Tibial nerve (tissue), 4 donors: ENCODE results near the gene SUCO. TPM values are rescaled to one million over a fixed set of nuclear protein-coding genes. Genes with fewer than 3 reads are reported as not detected.

Source experiments
- DNase-seq, 2 donors: peaks; one replicate each; pipeline ENCODE4 v3.0.0-alpha.2; 2019; ENCODE audit warnings: low spot score in 2 of 2
- H3K27ac ChIP-seq, 4 donors: fragments of 200-600 bp; sonication (generic) in 3 of 4; one replicate each; pipeline ENCODE4 v1.5.1; 2017 to 2019; ENCODE audit warnings: mild to moderate bottlenecking in 1 of 4
- H3K27me3 ChIP-seq, 2 donors: fragments of 200-600 bp; sonication (generic) in 1 of 2; one replicate each; pipeline versions ENCODE4 v1.5.1 to v1.6.0; 2017 to 2019
- H3K36me3 ChIP-seq, 3 donors: fragments of 200-600 bp; sonication (generic); one replicate each; pipeline ENCODE4 v1.5.1; 2018 to 2019
- H3K4me1 ChIP-seq, 4 donors: fragments of 200-600 bp; sonication (generic) in 3 of 4; one replicate each; pipeline ENCODE4 v1.5.1; 2017 to 2019
- H3K4me3 ChIP-seq, 4 donors: fragments of 200-600 bp; sonication (generic) in 3 of 4; one replicate each; pipeline ENCODE4 v1.5.1; 2017 to 2019; ENCODE audit warnings: mild to moderate bottlenecking in 1 of 4, moderate library complexity in 1 of 4
- H3K9me3 ChIP-seq, 4 donors: fragments of 200-600 bp; sonication (generic) in 3 of 4; one replicate each; pipeline ENCODE4 v1.5.1; 2017 to 2019
- EP300 ChIP-seq, 2 donors: sonication (generic); formaldehyde crosslinking; IDR thresholded peaks; one replicate each; pipeline ENCODE4 v1.6.1; 2017; ENCODE audit warnings: antibody characterized with exemption in 2 of 2, mild to moderate bottlenecking in 1 of 2
- POLR2A ChIP-seq, 2 donors: fragments of 450-650 bp; IDR thresholded peaks; one replicate each; pipeline ENCODE4 v1.6.1; 2017; ENCODE audit warnings: antibody characterized with exemption in 2 of 2, mild to moderate bottlenecking in 2 of 2, moderate library complexity in 2 of 2
- WGBS, 2 donors: methylation state at CpG; one replicate each; pipeline ENCODE4 v1.1.5; 2018; 5-methylcytosine and 5-hydroxymethylcytosine counted together
- total RNA-seq, 4 donors: library from RNA; depleted of rRNA; stranded (reverse); fragments of >200 nt; gene quantifications; one replicate each; pipeline ENCODE4 v1.1.0, GENCODE V29; 2016
- TF ChIP-seq, protein P1 (sequence below), 5 experiments: fragments of 200-600 bp in 3 of 5; fragments of 450-650 bp in 2 of 5; sonication (generic) in 3 of 5; IDR thresholded peaks; one replicate each; pipeline ENCODE4 v1.5.1; 2016 to 2019; ENCODE audit warnings: antibody characterized with exemption in 5 of 5, mild to moderate bottlenecking in 3 of 5, moderate library complexity in 2 of 5

Gene SUCO
- total RNA-seq, 4 donors from 2014 or later, result 33.6 to 48.6 (median 42.1) TPM

DNA sequence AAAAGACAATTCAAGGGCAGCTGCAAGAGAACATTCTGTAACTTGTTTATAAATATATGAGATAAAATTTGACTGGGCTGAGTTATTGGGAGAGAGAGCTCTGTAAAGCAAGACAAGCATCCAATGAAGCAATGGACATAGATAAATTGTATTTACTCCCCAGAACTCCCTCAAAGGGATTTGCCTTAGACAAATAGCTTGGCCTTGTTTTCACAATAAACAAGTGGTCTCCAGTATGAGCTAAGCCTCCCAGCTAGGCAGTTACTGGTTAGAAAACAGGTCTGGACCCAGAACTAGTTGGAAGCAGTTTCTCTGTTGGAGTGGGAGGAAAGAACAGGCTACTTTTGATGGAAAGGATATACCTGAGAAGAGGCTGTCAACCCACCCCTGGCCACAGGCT is 25.2 kb upstream of the SUCO start:
- no peak overlapping the region for H3K27ac ChIP-seq
- DNase-seq, result no peak
- TF ChIP-seq EP300 (IDR thresholded peaks at IDR 0.05) (no peak), POLR2A (IDR thresholded peaks at IDR 0.05) (no peak)
- TF ChIP-seq, protein P1, sequence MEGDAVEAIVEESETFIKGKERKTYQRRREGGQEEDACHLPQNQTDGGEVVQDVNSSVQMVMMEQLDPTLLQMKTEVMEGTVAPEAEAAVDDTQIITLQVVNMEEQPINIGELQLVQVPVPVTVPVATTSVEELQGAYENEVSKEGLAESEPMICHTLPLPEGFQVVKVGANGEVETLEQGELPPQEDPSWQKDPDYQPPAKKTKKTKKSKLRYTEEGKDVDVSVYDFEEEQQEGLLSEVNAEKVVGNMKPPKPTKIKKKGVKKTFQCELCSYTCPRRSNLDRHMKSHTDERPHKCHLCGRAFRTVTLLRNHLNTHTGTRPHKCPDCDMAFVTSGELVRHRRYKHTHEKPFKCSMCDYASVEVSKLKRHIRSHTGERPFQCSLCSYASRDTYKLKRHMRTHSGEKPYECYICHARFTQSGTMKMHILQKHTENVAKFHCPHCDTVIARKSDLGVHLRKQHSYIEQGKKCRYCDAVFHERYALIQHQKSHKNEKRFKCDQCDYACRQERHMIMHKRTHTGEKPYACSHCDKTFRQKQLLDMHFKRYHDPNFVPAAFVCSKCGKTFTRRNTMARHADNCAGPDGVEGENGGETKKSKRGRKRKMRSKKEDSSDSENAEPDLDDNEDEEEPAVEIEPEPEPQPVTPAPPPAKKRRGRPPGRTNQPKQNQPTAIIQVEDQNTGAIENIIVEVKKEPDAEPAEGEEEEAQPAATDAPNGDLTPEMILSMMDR (IDR thresholded peaks at IDR 0.05), result no peak
- H3K4me3 ChIP-seq, result no peak overlapping the region
- no peaks in the 10 kb centered on the region for H3K4me1 ChIP-seq
- H3K9me3 ChIP-seq, result no peaks in the 10 kb centered on the region
- no peaks in the 10 kb centered on the region for H3K27me3 ChIP-seq
- no peaks in the 10 kb centered on the region for H3K36me3 ChIP-seq

DNA sequence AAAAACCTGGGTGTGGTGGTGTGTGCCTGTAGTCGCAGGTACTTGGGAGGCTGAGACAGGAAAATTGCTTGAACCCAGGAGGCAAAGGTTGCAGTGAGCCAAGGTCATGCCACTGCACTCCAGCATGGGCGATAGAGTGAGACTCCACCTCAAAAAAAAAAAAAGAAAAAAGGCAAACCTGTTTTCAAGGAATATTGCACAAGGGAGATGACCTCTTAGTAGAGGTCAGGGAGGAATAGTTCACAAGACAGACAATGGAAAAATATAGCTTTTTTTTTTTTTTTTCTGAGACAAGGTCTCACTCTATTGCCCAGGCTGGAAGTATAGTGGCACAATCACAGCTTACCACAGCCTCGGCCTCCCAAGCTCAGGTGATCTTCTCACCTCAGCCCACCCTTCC is 22.5 kb upstream of the SUCO start:
- Histone ChIP-seq H3K27ac (no peak overlapping the region), H3K36me3 (no peaks in the 10 kb centered on the region), H3K27me3 (no peaks in the 10 kb centered on the region), H3K4me1 (no peaks in the 10 kb centered on the region), H3K9me3 (no peaks in the 10 kb centered on the region), H3K4me3 (no peak overlapping the region)
- TF ChIP-seq POLR2A (IDR thresholded peaks at IDR 0.05), result no peak
- TF ChIP-seq, protein P1 (IDR thresholded peaks at IDR 0.05), result no peak
- no peak for TF ChIP-seq EP300 (IDR thresholded peaks at IDR 0.05)
- DNase-seq, result no peak
- WGBS, 2 donors, result 80 to 92% methylated on average over 2 to 3 of the region's 3 CpGs

DNA sequence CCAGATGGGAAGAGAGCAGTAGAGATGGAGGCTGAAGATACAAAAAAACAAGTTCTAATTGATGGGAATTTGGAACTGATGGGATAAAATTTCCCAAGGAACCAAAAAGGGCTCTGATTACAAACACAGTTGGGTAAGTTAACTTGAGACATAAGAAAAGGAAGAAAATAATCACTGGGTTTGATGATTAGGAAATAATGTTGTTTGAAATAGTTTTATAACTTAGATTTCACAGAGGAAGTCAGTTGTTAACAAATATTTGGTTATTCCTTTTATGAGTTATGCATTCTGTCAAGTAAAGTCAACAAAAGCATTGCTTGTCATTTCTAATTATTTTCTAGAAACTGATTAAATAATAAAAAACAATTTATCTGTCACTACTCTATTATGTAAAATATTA is 20.4 kb upstream of the SUCO start:
- H3K9me3 ChIP-seq, result no peaks in the 10 kb centered on the region
- no peak overlapping the region for H3K4me3 ChIP-seq
- H3K27me3 ChIP-seq, result no peaks in the 10 kb centered on the region
- TF ChIP-seq EP300 (IDR thresholded peaks at IDR 0.05), result no peak
- no peak for TF ChIP-seq POLR2A (IDR thresholded peaks at IDR 0.05)
- TF ChIP-seq, protein P1 (IDR thresholded peaks at IDR 0.05), result no peak
- H3K4me1 ChIP-seq, result no peaks in the 10 kb centered on the region
- DNase-seq, result no peak
- no peaks in the 10 kb centered on the region for H3K36me3 ChIP-seq
- no peak overlapping the region for H3K27ac ChIP-seq

DNA sequence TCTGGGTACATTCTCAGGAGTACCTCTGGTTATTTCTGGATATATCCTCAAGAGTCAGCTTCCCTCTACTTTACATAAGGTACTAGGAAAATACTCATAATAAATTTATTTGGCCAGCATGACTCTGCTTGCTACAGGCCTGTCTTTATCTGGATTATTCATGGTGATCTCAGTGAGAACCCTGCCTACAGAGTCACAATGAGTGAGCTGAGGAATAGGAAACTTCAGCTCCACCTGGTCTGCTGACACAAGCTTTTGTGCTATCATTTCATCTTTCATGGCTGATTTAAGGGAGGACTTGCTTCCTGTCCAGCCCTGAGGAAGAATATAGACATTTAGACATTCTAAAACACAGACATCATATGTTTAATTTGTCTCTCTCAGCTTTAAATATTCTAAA is 19.5 kb upstream of the SUCO start:
- H3K27ac ChIP-seq, result no peak overlapping the region
- no peaks in the 10 kb centered on the region for H3K36me3 ChIP-seq
- no peak for DNase-seq
- no peaks in the 10 kb centered on the region for H3K27me3 ChIP-seq
- H3K9me3 ChIP-seq, result no peaks in the 10 kb centered on the region
- no peak overlapping the region for H3K4me3 ChIP-seq
- TF ChIP-seq, protein P1 (IDR thresholded peaks at IDR 0.05), result no peak
- TF ChIP-seq POLR2A (IDR thresholded peaks at IDR 0.05) (no peak), EP300 (IDR thresholded peaks at IDR 0.05) (no peak)
- no peaks in the 10 kb centered on the region for H3K4me1 ChIP-seq

DNA sequence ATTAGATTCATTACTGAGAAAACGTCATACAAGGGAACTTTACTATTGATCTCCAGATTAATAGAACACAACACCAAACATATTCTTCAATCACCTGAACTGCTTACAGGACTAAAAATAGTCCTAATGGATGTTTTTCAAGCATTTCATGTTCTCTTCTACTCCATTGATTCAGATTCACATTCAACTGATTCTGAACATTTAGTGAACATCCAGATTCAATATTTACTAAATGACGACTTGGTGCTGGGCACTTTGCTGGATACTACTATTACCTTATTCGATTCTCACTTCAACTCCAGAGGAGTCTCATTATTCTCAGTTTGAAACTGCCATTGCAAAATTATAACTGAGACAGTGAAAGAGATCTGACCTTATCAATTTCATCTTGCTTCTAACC is 18.8 kb upstream of the SUCO start:
- no peak for DNase-seq
- Histone ChIP-seq H3K4me1 (no peaks in the 10 kb centered on the region), H3K4me3 (no peak overlapping the region), H3K27ac (no peak overlapping the region), H3K36me3 (no peaks in the 10 kb centered on the region), H3K9me3 (no peaks in the 10 kb centered on the region), H3K27me3 (no peaks in the 10 kb centered on the region)
- no peak for TF ChIP-seq EP300 (IDR thresholded peaks at IDR 0.05)
- no peak for TF ChIP-seq POLR2A (IDR thresholded peaks at IDR 0.05)
- TF ChIP-seq, protein P1 (IDR thresholded peaks at IDR 0.05), result no peak
- 84 to 88% methylated on average over 3 of the region's 3 CpGs for WGBS, 2 donors
